CD1c-positive myeloid dendritic cell (primary cell): Measurements from ENCODE around the gene C19orf25.

Source experiments
- DNase-seq: peaks from one replicate; pipeline ENCODE4 v3.0.0-alpha.2; 2016; ENCODE audit errors: extremely low spot score

C19orf25 gene

GRCh38 chr19:1496714-1497577 lies 17.9 kb upstream of the C19orf25 start:
- DNase-seq, result no peak

DNA sequence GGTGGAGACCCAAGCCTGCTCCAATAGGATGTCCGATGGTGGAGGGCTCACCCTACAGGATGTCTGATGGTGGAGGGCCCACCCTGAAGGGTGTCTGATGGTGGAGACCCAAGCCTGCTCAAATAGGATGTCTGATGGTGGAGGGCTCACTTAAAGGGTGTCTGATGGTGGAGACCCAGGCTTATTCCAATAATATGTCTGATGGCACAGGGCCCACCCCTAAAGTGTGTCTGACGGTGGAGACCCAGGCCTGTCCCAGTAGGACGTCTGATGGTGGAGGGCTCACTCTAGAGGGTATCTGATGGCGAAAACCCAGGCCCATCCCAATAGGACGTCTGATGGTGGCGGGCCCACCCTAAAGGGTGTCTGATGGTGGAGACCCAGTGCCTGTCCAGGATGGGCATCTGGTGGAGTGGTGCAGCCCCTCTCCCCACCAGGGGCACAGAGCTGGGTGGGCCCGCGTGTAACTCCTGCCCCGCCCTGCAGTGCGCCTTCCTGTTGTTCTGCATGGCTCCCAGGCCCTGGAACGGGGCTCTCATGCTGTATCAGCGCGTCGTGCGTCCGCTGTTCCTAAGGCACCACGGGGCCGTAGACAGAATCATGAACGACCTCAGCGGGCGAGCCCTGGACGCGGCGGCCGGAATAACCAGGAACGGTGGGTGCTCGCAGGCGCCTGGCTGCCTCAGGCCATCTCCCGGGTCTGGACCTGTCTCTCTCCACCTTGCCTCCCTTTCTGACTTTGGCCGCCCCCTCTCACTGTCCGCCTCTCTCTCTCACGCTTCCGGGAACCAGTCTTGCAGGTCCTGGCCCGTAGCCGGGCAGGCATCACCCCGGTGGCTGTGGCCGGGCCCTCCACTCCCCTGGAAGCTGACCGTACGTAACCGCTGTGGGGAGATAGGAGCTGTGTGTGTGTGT lies 17.0 kb upstream of the C19orf25 start:
- DNase-seq, result no peak

DNA sequence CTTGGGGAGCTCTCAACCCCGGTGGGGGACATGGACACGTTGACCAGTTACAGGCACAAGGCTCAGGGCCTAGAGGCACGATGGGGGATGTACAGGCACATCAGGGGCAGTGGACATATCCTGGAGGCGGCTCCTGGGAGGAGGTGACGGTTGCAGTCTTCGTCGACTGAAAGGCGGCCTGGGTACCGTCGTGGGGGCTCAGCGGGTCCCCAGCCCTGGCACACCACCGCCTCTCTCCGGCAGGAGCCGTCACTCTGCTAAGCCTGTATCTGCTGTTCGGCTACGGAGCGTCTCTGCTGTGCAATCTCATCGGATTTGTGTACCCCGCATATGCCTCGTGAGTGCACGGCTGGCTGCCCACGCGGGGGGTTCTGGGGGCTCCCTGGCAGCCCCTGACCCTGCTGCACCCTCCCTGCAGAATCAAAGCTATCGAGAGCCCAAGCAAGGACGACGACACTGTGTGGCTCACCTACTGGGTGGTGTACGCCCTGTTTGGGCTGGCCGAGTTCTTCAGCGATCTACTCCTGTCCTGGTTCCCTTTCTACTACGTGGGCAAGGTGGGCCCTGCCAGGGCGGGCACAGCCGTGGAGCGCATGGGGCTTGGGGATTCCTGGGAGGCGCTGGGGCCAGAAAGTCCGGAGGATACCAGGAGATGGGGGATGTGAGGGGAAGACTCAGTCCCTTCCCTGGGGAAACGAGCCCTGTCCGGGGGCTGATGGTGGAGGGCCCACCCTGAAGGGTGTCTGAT lies 16.2 kb upstream of the C19orf25 start:
- DNase-seq, result no peak

GRCh38 chr19:1494115-1494815 lies 15.2 kb upstream of the C19orf25 start:
- DNase-seq, result no peak

- no peak for DNase-seq
Observed at GRCh38 chr19:1492474-1493006, 13.5 kb upstream of the C19orf25 start.

DNA sequence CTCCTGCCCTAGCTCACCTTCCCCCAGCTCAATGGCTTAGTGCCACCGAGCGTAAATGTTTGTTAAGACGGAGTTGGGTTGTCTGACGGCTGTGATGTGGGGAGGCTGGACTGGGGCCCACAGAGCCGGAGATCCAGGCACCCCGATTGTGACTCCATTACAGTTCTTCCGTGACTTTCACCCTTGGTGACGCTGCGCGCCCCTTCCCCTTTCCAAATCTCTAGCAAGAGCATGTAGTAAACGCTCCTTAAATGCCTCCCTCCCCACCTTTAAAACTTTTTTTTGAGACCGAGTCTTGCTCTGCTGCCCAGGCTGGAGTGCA lies 12.8 kb upstream of the C19orf25 start:
- DNase-seq, result no peak

DNA sequence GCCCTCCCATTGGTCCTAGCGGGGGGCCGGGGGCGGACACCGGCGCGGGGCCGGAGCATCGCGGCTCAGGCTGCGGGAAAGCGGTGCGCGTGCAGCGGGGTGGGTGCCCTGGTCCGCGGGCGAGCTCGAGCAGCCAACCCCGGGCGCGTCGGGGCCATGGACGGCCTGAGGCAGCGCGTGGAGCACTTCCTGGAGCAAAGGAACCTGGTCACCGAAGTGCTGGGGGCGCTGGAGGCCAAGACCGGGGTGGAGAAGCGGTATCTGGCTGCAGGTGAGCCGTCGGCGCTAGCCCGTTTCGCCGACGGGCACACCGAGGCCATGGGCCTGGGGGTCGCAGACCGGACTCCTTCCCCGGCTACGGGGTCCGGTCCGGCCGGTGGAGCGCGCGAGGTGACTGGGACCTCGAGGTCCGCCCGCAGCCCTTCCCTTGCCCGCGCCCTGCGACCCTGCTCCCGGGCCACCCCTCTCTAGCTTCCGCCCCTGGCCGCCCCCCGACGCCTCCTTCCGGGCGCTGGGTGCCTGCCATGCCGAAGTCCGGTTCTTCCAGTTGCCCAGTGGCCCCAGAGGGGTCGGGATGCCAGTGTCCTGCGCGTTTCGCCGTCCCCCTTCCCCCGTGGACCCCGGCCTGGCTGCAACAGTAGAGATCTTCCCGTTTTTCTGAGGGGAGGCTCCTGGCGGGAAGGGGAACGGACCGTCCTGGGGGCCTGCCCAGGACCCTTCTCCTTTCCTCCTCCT lies 12.3 kb upstream of the C19orf25 start, which contains the start of gene REEP6:
Gene REEP6, plus strand, starts transcription at position 68 of the 735 bp plus-strand sequence. Its CDS starts 89 bp downstream, at position 157.
- no peak for DNase-seq

- DNase-seq, result peak; percentile 99
Observed at GRCh38 chr19:1490311-1491113, 11.5 kb upstream of the C19orf25 start, which contains the start of gene PCSK4. Gene PCSK4 (minus strand): TSS chr19:1490350. CDS start chr19:1490346, 4 bp downstream.

DNA sequence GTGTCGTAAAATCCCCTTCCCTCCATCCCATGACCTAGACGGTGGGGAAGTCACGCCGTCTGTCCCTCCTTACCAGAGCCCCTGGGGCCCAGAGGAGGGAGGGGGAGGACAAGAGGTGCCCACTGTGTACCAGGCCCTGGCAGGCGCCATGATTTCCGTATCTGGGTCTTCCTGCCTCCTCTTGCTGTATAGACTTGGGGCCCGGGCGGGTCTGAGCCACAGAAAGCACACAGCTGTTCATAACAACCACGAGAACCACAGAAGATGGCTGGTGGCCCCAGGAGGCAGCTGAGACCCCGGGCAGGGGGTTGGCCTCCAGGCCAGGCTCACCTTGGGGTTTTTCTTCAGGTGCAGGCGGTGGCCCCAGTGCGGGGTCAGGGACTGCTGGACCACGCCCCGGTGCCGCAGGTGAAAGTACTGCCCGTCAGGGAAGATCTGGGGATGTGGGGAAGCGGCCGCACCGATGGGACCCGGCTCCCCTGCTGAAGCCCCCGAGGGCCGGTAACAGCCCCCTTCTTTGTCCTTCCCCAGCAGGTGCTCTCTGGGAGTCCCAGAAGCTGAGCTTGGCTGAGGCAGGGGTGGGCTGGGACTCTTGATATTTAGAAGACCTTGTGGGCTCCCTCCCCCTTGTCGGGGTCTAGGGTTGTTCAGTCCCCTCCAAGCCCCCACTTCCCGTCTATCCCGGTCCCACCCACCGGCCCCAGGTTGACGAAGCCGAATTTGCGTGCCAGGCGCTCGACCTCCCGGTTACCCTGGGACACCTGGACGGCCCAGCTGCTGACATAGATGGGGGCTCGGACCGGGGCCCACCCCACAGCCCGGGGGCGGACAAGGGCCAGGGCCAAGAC lies 10.7 kb upstream of the C19orf25 start:
- DNase-seq, result no peak

DNA sequence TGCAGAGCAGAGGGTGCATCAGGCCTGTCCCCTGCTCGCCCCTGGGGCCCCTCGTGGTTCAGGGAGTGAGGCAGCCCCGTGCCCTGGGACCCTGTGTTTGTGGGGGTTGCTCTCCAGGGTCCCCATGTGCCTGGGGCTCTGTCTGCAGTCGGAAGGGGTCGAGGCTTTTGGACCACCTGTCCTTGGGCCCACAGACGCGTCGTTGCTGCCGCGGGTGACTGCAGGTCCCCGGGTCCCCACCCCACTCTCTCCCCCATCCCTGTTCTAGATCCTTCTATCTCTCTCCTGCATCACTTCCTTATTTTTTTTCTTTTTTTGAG lies 9.2 kb upstream of the C19orf25 start:
- no peak for DNase-seq

GRCh38 chr19:1487576-1488281 lies 8.7 kb upstream of the C19orf25 start:
- no peak for DNase-seq

DNA sequence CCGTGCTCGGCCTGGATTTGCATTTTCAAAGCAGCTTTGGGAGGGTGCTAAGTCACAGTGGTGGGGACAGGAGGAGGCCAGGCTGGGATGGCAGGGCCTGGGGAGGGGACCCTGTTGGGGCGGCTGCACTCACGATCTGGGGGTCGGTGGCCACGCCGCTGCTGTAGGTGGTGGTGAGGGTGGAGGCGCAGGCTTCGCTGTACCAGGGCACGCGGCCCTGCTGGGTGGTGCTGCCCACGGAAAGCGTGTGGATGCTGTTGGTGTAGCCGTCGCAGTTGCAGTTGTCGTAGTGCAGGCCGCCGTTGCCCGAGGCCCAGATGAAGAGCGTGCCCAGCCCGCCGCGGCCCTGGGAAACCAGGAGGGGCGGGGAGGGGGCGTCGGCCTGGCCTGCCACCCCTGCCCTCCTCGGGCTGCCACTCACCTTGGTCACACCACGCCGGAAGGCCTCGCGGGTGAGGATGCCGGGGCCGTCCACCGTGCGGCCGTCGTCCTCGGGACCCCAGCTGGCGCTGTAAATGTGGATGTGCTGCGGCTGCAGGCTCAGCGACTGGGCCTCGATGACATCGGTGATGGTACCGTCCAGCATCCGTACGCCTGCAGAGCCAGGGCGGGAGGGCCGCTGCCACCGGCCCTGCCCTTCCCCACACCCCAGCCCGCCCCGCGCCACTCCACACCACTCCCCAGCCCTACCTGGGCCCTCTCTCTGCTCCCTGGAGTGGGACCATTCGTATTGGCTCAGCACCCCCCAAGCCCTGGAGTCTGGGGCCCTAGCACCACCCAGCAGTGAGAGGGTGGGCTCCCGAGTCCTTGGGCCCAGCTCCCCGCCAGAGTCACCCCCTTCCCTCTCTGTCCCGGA lies 7.9 kb upstream of the C19orf25 start:
- no peak for DNase-seq

- no peak for DNase-seq
Observed at GRCh38 chr19:1483979-1484428, 5.0 kb upstream of the C19orf25 start.

- no peak for DNase-seq
Observed at GRCh38 chr19:1483131-1483978, 4.3 kb upstream of the C19orf25 start.

DNA sequence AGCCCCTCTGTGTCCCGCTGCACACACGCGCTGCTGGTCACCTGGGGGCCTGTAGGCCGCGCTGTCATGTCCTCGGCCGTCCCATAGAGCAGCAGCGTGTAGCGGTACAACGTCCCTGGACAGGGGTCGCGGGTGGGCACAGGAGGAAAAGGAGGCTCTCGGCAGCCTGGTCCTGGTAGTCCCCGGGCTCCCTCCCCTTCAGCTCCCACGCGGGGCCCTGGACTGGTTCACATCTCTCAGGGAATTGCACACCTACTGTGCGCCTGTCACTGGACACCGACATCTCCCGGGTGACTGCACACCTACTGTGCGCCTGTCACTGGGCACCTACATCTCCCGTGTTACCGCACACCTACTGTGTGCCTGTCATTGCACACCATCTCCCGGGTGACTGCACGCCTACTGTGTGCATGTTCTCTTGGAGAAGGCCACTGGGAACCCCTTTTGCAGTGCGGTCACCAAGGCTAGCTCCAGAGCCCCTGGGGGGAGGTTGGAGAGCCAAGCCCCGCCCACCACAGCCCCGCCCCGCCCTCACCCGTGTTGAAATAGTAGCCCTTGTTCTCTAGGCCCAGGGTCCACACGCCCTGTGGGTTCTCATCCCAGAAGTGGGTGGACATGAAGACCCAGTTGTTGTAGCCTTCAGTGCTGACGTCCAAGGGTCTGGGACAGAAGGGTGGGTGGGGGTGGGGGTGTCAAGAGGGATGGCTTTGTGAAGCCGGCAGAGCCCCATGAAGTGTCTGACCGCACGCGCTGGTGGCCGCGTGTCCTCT lies 3.5 kb upstream of the C19orf25 start:
- no peak for DNase-seq
